PC-3 (cell line): Measurements from ENCODE around the gene GPR26. TPM values are rescaled to one million over a fixed set of nuclear protein-coding genes. Genes with fewer than 3 reads are reported as not detected.

Experiments
- ATAC-seq: fragments of 200-7000 bp; cut with Tn5 transposase; 2 replicates; pipeline ENCODE4 v1.9.1; 2020; ENCODE audit warnings: mild to moderate bottlenecking, moderate library complexity
- BruUV-seq: library from RNA; stranded (reverse); fragments of 400-500 nt; replicated peaks from 2 replicates; lab custom pipeline; 2021; lab: Mats Ljungman, UMichigan
- CTCF ChIA-PET: fragments of 300-600 bp; sonication (Branson Sonifier 250); formaldehyde crosslinking; loops from one replicate; lab custom pipeline; 2022; ENCODE audit warnings: antibody characterized with exemption; lab: Charles Lee
- POLR2A ChIA-PET: fragments of 300-600 bp; sonication (Branson Sonifier 250); formaldehyde crosslinking; loops from one replicate; lab custom pipeline; 2022; ENCODE audit warnings: antibody characterized with exemption; ENCODE audit not compliant: unreplicated experiment; lab: Charles Lee
- DNase-seq: peaks from one replicate; pipeline ENCODE4 v3.0.0-alpha.2; 2015
- H2AFZ ChIP-seq: fragments of 300-600 bp; sonication (generic); 2 replicates; pipeline ENCODE4 v1.6.0; 2016; ENCODE audit warnings: antibody characterized with exemption, low read length
- H3F3A ChIP-seq: fragments of 300-600 bp; sonication (generic); one replicate; pipeline ENCODE4 v1.6.0; 2017; ENCODE audit warnings: antibody characterized with exemption, low read length, control low read depth, mild to moderate bottlenecking; ENCODE audit not compliant: unreplicated experiment
- H3K27ac ChIP-seq: fragments of 300-600 bp; sonication (generic); 2 replicates; pipeline ENCODE4 v1.5.1; 2016; ENCODE audit warnings: mild to moderate bottlenecking, low read length
- H3K27me3 ChIP-seq: fragments of 300-600 bp; sonication (generic); 2 replicates; pipeline ENCODE4 v1.6.1; 2016; ENCODE audit warnings: low read length, mixed read lengths
- H3K36me3 ChIP-seq: fragments of 300-600 bp; sonication (generic); 2 replicates; pipeline ENCODE4 v1.6.1; 2016; ENCODE audit warnings: low read depth, mixed run types, low read length, mixed read lengths
- H3K4me1 ChIP-seq: fragments of 300-600 bp; sonication (generic); 2 replicates; pipeline ENCODE4 v1.5.1; 2016; ENCODE audit warnings: low read length; ENCODE audit not compliant: insufficient read depth
- H3K4me2 ChIP-seq: fragments of 300-600 bp; sonication (generic); 2 replicates; pipeline ENCODE4 v1.6.0; 2016; ENCODE audit warnings: low read length
- H3K4me3 ChIP-seq: fragments of 300-600 bp; sonication (generic); 2 replicates; pipeline ENCODE4 v1.5.1; 2016; ENCODE audit warnings: mild to moderate bottlenecking, low read length, mixed read lengths
- H3K79me2 ChIP-seq: fragments of 300-600 bp; sonication (generic); 2 replicates; pipeline ENCODE4 v1.6.1; 2017; ENCODE audit warnings: low read length, mixed read lengths
- H3K9ac ChIP-seq: fragments of 300-600 bp; sonication (generic); 2 replicates; pipeline ENCODE4 v1.6.0; 2016; ENCODE audit warnings: mild to moderate bottlenecking, low read length
- H3K9me2 ChIP-seq: fragments of 300-600 bp; sonication (generic); replicated peaks from 2 replicates; pipeline ENCODE4 v1.6.1; 2016; ENCODE audit warnings: mixed run types, low read length, mixed read lengths
- H3K9me3 ChIP-seq: fragments of 300-600 bp; sonication (generic); 2 replicates; pipeline ENCODE4 v1.6.1; 2016; ENCODE audit warnings: low read length, mixed read lengths
- H4K20me1 ChIP-seq: fragments of 300-600 bp; sonication (generic); 2 replicates; pipeline ENCODE4 v1.6.1; 2016; ENCODE audit warnings: low read length, mixed read lengths
- CTCF ChIP-seq: fragments of 300-600 bp; sonication (generic); conservative IDR thresholded peaks from 2 replicates; pipeline ENCODE4 v1.5.1; 2017; ENCODE audit warnings: antibody characterized with exemption, low read depth, mild to moderate bottlenecking, low read length
- EZH2 ChIP-seq: fragments of 300-600 bp; sonication (generic); IDR thresholded peaks from one replicate; pipeline ENCODE4 v1.6.1; 2017; ENCODE audit warnings: antibody characterized with exemption, mild to moderate bottlenecking, low read length; ENCODE audit not compliant: unreplicated experiment
- EZH2phosphoT487 ChIP-seq: fragments of 300-600 bp; sonication (generic); IDR thresholded peaks from 2 replicates; pipeline ENCODE4 v1.6.1; 2018; ENCODE audit warnings: mild to moderate bottlenecking, antibody characterized with exemption, low read length, borderline replicate concordance
- intact Hi-C: fragments of 100-400 bp; cut with micrococcal nuclease; formaldehyde crosslinking; loops from 2 replicates; pipeline ENCODE4 v1.9.0; 2023
- total RNA-seq: library from RNA; depleted of rRNA; stranded (reverse); fragments of >200 nt; gene quantifications from 2 replicates; pipeline ENCODE4 v1.2.3, GENCODE V29; 2014

GPR26 gene
- total RNA-seq, 1 experiment from 2014 or later, result not detected

- no peaks in the 10 kb centered on the region for H3F3A ChIP-seq
- POLR2A ChIA-PET, result no interaction called here
- TF ChIP-seq EZH2, result no peak
- TF ChIP-seq EZH2phosphoT487, result no peak
- TF ChIP-seq CTCF, result no peak
- peaks cover 26% of the 10 kb centered on the region; the same call in 1 of the 2 replicates for H3K27me3 ChIP-seq
- H3K79me2 ChIP-seq, result no peaks in the 10 kb centered on the region
- no peak overlapping the region for H3K4me3 ChIP-seq
- DNase-seq (no peak), ATAC-seq (no peak)
- no TSS peak for BruUV-seq
- H3K4me1 ChIP-seq, result no peaks in the 10 kb centered on the region
- intact Hi-C loops, result no loop called here
- H3K27ac ChIP-seq, result no peak overlapping the region
- no peaks in the 10 kb centered on the region for H3K9me2 ChIP-seq
- H3K9ac ChIP-seq, result no peak overlapping the region
- CTCF ChIA-PET, result no interaction called here
- H2AFZ ChIP-seq, result no peak overlapping the region
- H4K20me1 ChIP-seq, result no peaks in the 10 kb centered on the region
- no peak overlapping the region for H3K4me2 ChIP-seq
- no peaks in the 10 kb centered on the region for H3K36me3 ChIP-seq
- H3K9me3 ChIP-seq, result no peaks in the 10 kb centered on the region
Measured at GRCh38 chr10:123643315-123643714, 22.8 kb upstream of the GPR26 start.

- ChIA-PET POLR2A (no interaction called here), CTCF (no interaction called here)
- no peak for ATAC-seq
- Histone ChIP-seq H3F3A (no peaks in the 10 kb centered on the region), H3K27ac (no peak overlapping the region), H3K9me2 (no peaks in the 10 kb centered on the region), H3K4me2 (no peak overlapping the region), H3K4me1 (no peaks in the 10 kb centered on the region), H2AFZ (no peak overlapping the region), H3K36me3 (no peaks in the 10 kb centered on the region), H3K79me2 (no peaks in the 10 kb centered on the region), H3K27me3 (peaks cover 26% of the 10 kb centered on the region; the same call in 1 of the 2 replicates), H3K9me3 (no peaks in the 10 kb centered on the region), H3K4me3 (no peak overlapping the region), H4K20me1 (no peaks in the 10 kb centered on the region), H3K9ac (no peak overlapping the region)
- DNase-seq, result no peak
- BruUV-seq, result no TSS peak
- TF ChIP-seq EZH2 (no peak), CTCF (no peak), EZH2phosphoT487 (no peak)
- intact Hi-C loops, result no loop called here
Measured at GRCh38 chr10:123645016-123645415, 21.1 kb upstream of the GPR26 start.

- Histone ChIP-seq H3K79me2 (no peaks in the 10 kb centered on the region), H3K9ac (no peak overlapping the region), H3K4me2 (no peak overlapping the region), H4K20me1 (no peaks in the 10 kb centered on the region), H3K36me3 (no peaks in the 10 kb centered on the region), H3K4me1 (no peaks in the 10 kb centered on the region), H3K9me3 (no peaks in the 10 kb centered on the region), H3K27me3 (peaks cover 26% of the 10 kb centered on the region; the same call in 1 of the 2 replicates), H3K4me3 (no peak overlapping the region), H3F3A (no peaks in the 10 kb centered on the region), H3K27ac (no peak overlapping the region), H3K9me2 (no peaks in the 10 kb centered on the region), H2AFZ (no peak overlapping the region)
- no peak for DNase-seq
- BruUV-seq, result no TSS peak
- intact Hi-C loops, result no loop called here
- TF ChIP-seq EZH2phosphoT487 (no peak), EZH2 (no peak), CTCF (no peak)
- no peak for ATAC-seq
- POLR2A ChIA-PET, result no interaction called here
- CTCF ChIA-PET, result no interaction called here
Measured at GRCh38 chr10:123645615-123646014, 20.5 kb upstream of the GPR26 start.
